T-helper 2 cell treated with Interferon-gamma antibody and Interleukin-4, amounts not matched to agents 5 μg/mL and 100 μg/mL, for 36 hours (primary cell): ENCODE data around the gene SCRN2.

Experiments used
- DNase-seq: peaks from one replicate; pipeline ENCODE4 v3.0.0; 2021; ENCODE audit warnings: low spot score
- H3K27ac Mint-ChIP-seq: one replicate; pipeline ENCODE4 v1.8.0; 2021; ENCODE audit warnings: mild to moderate bottlenecking, mixed read lengths
- H3K27me3 Mint-ChIP-seq: one replicate; pipeline ENCODE4 v1.8.0; 2021; ENCODE audit warnings: low read depth, mixed read lengths
- H3K36me3 Mint-ChIP-seq: one replicate; pipeline ENCODE4 v1.8.0; 2021; ENCODE audit warnings: low read depth, mixed read lengths
- H3K4me1 Mint-ChIP-seq: one replicate; pipeline ENCODE4 v1.8.0; 2021; ENCODE audit warnings: low read depth, mixed read lengths
- H3K4me3 Mint-ChIP-seq: one replicate; pipeline ENCODE4 v1.8.0; 2022; ENCODE audit warnings: mild to moderate bottlenecking, moderate library complexity, mixed read lengths
- H3K9me3 Mint-ChIP-seq: one replicate; pipeline ENCODE4 v1.8.0; 2021; ENCODE audit warnings: mixed read lengths

Gene SCRN2

GRCh38 chr17:47803751-47804150, 37.3 kb downstream of the SCRN2 start:
- H3K9me3 Mint-ChIP-seq = no peaks in the 10 kb centered on the region
- peaks cover 14% of the 10 kb centered on the region for H3K36me3 Mint-ChIP-seq
- H3K27me3 Mint-ChIP-seq = peaks cover 2% of the 10 kb centered on the region
- H3K27ac Mint-ChIP-seq = no peak overlapping the region
- H3K4me3 Mint-ChIP-seq = no peak overlapping the region
- no peaks in the 10 kb centered on the region for H3K4me1 Mint-ChIP-seq
- no peak for DNase-seq

GRCh38 chr17:47803201-47803600, 37.9 kb downstream of the SCRN2 start:
- peaks cover 2% of the 10 kb centered on the region for H3K27me3 Mint-ChIP-seq
- H3K27ac Mint-ChIP-seq = no peak overlapping the region
- peaks cover 10% of the 10 kb centered on the region for H3K36me3 Mint-ChIP-seq
- H3K4me1 Mint-ChIP-seq = no peaks in the 10 kb centered on the region
- no peaks in the 10 kb centered on the region for H3K9me3 Mint-ChIP-seq
- no peak overlapping the region for H3K4me3 Mint-ChIP-seq
- DNase-seq = no peak

- Mint-ChIP-seq H3K4me1 (no peaks in the 10 kb centered on the region), H3K36me3 (peaks cover 5% of the 10 kb centered on the region), H3K4me3 (no peak overlapping the region), H3K27me3 (peaks cover 2% of the 10 kb centered on the region), H3K9me3 (no peaks in the 10 kb centered on the region), H3K27ac (no peak overlapping the region)
- DNase-seq = peak; percentile 24
Observed at GRCh38 chr17:47802341-47803022, 38.6 kb downstream of the SCRN2 start.

GRCh38 chr17:47801906-47802305, 39.2 kb downstream of the SCRN2 start:
- Mint-ChIP-seq H3K36me3 (peaks cover under 1% of the 10 kb centered on the region), H3K4me1 (no peaks in the 10 kb centered on the region)

GRCh38 chr17:47801176-47801765, 39.8 kb downstream of the SCRN2 start:
- Mint-ChIP-seq H3K4me3 (no peak overlapping the region), H3K9me3 (no peaks in the 10 kb centered on the region), H3K27ac (no peak overlapping the region), H3K36me3 (no peaks in the 10 kb centered on the region), H3K4me1 (no peaks in the 10 kb centered on the region), H3K27me3 (peaks cover 2% of the 10 kb centered on the region)
- DNase-seq = no peak

More at GRCh38 chr17:47801906-47802305, 39.2 kb downstream of the SCRN2 start:
- Mint-ChIP-seq H3K27me3 (peaks cover 2% of the 10 kb centered on the region), H3K4me3 (no peak overlapping the region), H3K9me3 (no peaks in the 10 kb centered on the region), H3K27ac (no peak overlapping the region)
- no peak for DNase-seq

- no peaks in the 10 kb centered on the region for H3K4me1 Mint-ChIP-seq
- H3K9me3 Mint-ChIP-seq = no peaks in the 10 kb centered on the region
- peaks cover 2% of the 10 kb centered on the region for H3K27me3 Mint-ChIP-seq
- H3K36me3 Mint-ChIP-seq = no peaks in the 10 kb centered on the region
- H3K4me3 Mint-ChIP-seq = no peak overlapping the region
- H3K27ac Mint-ChIP-seq = no peak overlapping the region
- no peak for DNase-seq
Observed at GRCh38 chr17:47800686-47801085, 40.4 kb downstream of the SCRN2 start.

- no peaks in the 10 kb centered on the region for H3K4me1 Mint-ChIP-seq
- no peaks in the 10 kb centered on the region for H3K9me3 Mint-ChIP-seq
Observed at GRCh38 chr17:47797797-47798196, 43.3 kb downstream of the SCRN2 start.

GRCh38 chr17:47792979-47793378, 48.1 kb downstream of the SCRN2 start:
- no peak for DNase-seq
- Mint-ChIP-seq H3K27me3 (peaks cover 51% of the 10 kb centered on the region), H3K4me1 (peaks cover 11% of the 10 kb centered on the region), H3K27ac (no peak overlapping the region), H3K9me3 (no peaks in the 10 kb centered on the region), H3K4me3 (no peak overlapping the region), H3K36me3 (no peaks in the 10 kb centered on the region)

More at GRCh38 chr17:47797797-47798196, 43.3 kb downstream of the SCRN2 start:
- Mint-ChIP-seq H3K27me3 (peaks cover 13% of the 10 kb centered on the region), H3K36me3 (no peaks in the 10 kb centered on the region), H3K27ac (no peak overlapping the region), H3K4me3 (no peak overlapping the region)
- DNase-seq = no peak

GRCh38 chr17:47792457-47792856, 48.6 kb downstream of the SCRN2 start:
- Mint-ChIP-seq H3K4me3 (no peak overlapping the region), H3K9me3 (no peaks in the 10 kb centered on the region), H3K27ac (no peak overlapping the region), H3K36me3 (no peaks in the 10 kb centered on the region), H3K4me1 (peaks cover 11% of the 10 kb centered on the region), H3K27me3 (peaks cover 55% of the 10 kb centered on the region)
- no peak for DNase-seq

- Mint-ChIP-seq H3K4me1 (peaks cover 11% of the 10 kb centered on the region), H3K4me3 (peak overlapping the region; percentile 48), H3K27ac (no peak overlapping the region), H3K36me3 (no peaks in the 10 kb centered on the region), H3K9me3 (no peaks in the 10 kb centered on the region), H3K27me3 (peaks cover 55% of the 10 kb centered on the region)
- DNase-seq = no peak
Observed at GRCh38 chr17:47791025-47791424, 50.0 kb downstream of the SCRN2 start.

GRCh38 chr17:47789611-47790561, 51.2 kb downstream of the SCRN2 start:
- no peaks in the 10 kb centered on the region for H3K9me3 Mint-ChIP-seq
- H3K36me3 Mint-ChIP-seq = no peaks in the 10 kb centered on the region
- H3K27me3 Mint-ChIP-seq = peaks cover 61% of the 10 kb centered on the region
- no peak overlapping the region for H3K27ac Mint-ChIP-seq
- peak overlapping the region; percentile 55 for H3K4me3 Mint-ChIP-seq
- H3K4me1 Mint-ChIP-seq = peaks cover 11% of the 10 kb centered on the region
- DNase-seq = peak; percentile 51
